Measurements from ENCODE around the gene CACHD1. TPM values are rescaled to one million over a fixed set of nuclear protein-coding genes. Genes with fewer than 3 reads are reported as not detected.
"Not testable (repeated sequence)": the region's sequence is repeated elsewhere in the genome, so short reads cannot be mapped to it uniquely, and the experiment has no call there.

CACHD1 gene
- total RNA-seq, 1 experiment from 2014 or later: 16.6 TPM

DNA sequence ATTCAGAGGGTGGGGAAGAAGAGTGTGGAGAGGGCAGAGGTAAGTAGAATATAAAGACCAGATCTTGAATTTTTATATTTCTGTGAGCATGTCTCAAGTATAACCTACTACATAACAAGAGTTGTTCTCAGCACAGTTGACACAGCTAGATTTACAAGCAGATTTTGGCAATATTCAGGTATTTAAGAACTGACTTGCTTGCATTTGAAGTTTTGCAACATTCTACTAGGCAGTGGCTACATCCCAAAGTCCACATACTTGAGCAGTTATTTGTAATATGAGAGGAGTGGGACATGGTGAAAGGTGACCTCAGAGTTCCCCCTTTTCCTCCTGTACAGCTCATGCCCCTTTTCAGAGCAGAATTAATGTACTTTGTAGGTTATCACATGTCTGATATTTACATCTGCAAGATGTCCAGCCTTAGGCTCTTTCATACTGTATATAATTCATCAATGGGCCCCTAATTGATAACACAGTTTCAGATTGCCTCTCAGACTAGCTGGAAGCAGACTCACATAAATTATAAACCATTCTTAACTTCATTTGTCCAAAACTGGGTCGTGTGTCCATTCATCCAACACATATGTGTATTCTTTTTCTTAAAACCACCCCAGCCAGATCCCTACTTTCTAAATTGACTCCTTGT, 138.2 kb downstream of the CACHD1 start:
- H3K9me3 Mint-ChIP-seq (ENCODE audit: unreplicated experiment): peaks cover 8% of the 10 kb centered on the region
- CTCF ChIA-PET: no interaction called here
- POLR2A ChIA-PET: interaction anchor here (0.5 kb wide), 1 partner anchor 51 kb away, joined by 3 read pairs; no protein-coding TSS in a partner anchor
- H3K27ac Mint-ChIP-seq (ENCODE audit: unreplicated experiment): no peak overlapping the region
- Histone ChIP-seq H3K4me1 (no peaks in the 10 kb centered on the region), H3K36me3 (ENCODE audit: control insufficient read depth, insufficient read depth, low read length) (no peaks in the 10 kb centered on the region), H3K27me3 (replicated peaks; ENCODE audit: control insufficient read depth, insufficient read depth, low read length) (no peaks in the 10 kb centered on the region), H3K9me3 (peaks cover 9% of the 10 kb centered on the region), H3K4me3 (ENCODE audit: low read depth, low read length) (no peak overlapping the region)
- no peaks in the 10 kb centered on the region for H3K27me3 Mint-ChIP-seq (ENCODE audit: insufficient read depth, unreplicated experiment)
- intact Hi-C loops (cut with micrococcal nuclease; ENCODE audit: unreplicated experiment): no loop called here
- H3K36me3 Mint-ChIP-seq (ENCODE audit: insufficient read depth, unreplicated experiment): peaks cover 19% of the 10 kb centered on the region
- BruUV-seq (replicated peaks): no TSS peak
- H3K4me3 Mint-ChIP-seq (ENCODE audit: unreplicated experiment): no peak overlapping the region
- no peak for TF ChIP-seq CTCF (IDR thresholded peaks at IDR 0.05; ENCODE audit: insufficient read depth in 1 of 2, low read depth in 1 of 2, low read length in 1 of 2, severe bottlenecking in 1 of 2, unreplicated experiment in 1 of 2)
- peak in 1 of 2 experiments; percentile 8 for DNase-seq
- H3K4me1 Mint-ChIP-seq (ENCODE audit: low read depth, unreplicated experiment): no peaks in the 10 kb centered on the region

DNA sequence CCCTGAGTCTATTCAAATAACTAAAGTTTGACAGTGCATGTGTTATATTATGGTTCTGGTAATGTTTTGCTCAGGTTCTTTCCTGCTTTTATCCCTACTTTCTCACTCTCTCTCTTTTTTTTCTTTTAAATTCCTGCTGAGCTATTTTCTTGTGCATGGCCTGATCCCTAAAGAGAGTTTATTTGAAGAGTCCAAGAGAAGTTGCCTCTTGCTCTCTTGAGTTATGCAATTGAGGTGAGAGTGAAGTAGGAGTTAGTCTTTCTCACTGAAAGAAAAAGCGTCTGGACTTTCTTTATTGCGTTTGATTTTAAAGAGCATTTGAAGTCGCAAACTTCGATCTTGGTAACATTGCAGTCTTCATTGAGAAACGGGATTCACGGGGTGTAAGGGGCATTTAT, 138.7 kb downstream of the CACHD1 start:
- no TSS peak for BruUV-seq (replicated peaks)
- peaks cover 8% of the 10 kb centered on the region for H3K9me3 Mint-ChIP-seq (ENCODE audit: unreplicated experiment)
- no peaks in the 10 kb centered on the region for H3K36me3 ChIP-seq (ENCODE audit: control insufficient read depth, insufficient read depth, low read length)

DNA sequence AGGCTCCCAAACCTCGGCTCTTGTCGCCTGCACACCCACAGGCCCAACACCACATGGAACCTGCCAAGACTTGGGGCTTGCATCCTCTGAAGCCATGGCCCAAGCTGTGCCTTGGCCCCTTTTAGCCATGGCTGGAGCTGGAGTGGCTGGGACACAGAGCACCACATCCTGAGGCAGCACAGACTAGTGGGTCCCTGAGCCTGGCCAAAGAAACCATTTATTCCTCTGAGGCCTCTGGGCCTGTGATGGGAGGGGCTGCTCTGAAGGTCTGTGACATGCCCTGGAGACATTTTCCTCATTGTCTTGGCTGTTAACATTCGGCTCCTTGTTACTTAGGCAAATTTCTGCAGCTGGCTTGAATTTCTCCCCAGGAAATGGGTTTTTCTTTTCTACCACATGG, 141.0 kb downstream of the CACHD1 start:
- H3K36me3 ChIP-seq (ENCODE audit: control insufficient read depth, insufficient read depth, low read length); H3K9me3 ChIP-seq; intact Hi-C loops (cut with micrococcal nuclease; ENCODE audit: unreplicated experiment); H3K4me1 ChIP-seq; H3K27me3 ChIP-seq (replicated peaks; ENCODE audit: control insufficient read depth, insufficient read depth, low read length); BruUV-seq (replicated peaks); H3K27ac Mint-ChIP-seq (ENCODE audit: unreplicated experiment); H3K9me3 Mint-ChIP-seq (ENCODE audit: unreplicated experiment); H3K27me3 Mint-ChIP-seq (ENCODE audit: insufficient read depth, unreplicated experiment); CTCF ChIA-PET; H3K4me3 ChIP-seq (ENCODE audit: low read depth, low read length); DNase-seq; H3K4me1 Mint-ChIP-seq (ENCODE audit: low read depth, unreplicated experiment); POLR2A ChIA-PET; H3K4me3 Mint-ChIP-seq (ENCODE audit: unreplicated experiment): not testable (repeated sequence)
- H3K36me3 Mint-ChIP-seq (ENCODE audit: insufficient read depth, unreplicated experiment): peaks cover 16% of the 10 kb centered on the region

More for the DNA sequence above, 138.7 kb downstream of the CACHD1 start:
- ChIA-PET POLR2A (no interaction called here), CTCF (no interaction called here)
- H3K4me1 ChIP-seq: no peaks in the 10 kb centered on the region
- Mint-ChIP-seq H3K4me1 (ENCODE audit: low read depth, unreplicated experiment) (no peaks in the 10 kb centered on the region), H3K27me3 (ENCODE audit: insufficient read depth, unreplicated experiment) (no peaks in the 10 kb centered on the region), H3K36me3 (ENCODE audit: insufficient read depth, unreplicated experiment) (peaks cover 15% of the 10 kb centered on the region), H3K4me3 (ENCODE audit: unreplicated experiment) (no peak overlapping the region), H3K27ac (ENCODE audit: unreplicated experiment) (no peak overlapping the region)
- H3K27me3 ChIP-seq (replicated peaks; ENCODE audit: control insufficient read depth, insufficient read depth, low read length): no peaks in the 10 kb centered on the region
- H3K4me3 ChIP-seq (ENCODE audit: low read depth, low read length): no peak overlapping the region
- peaks cover 9% of the 10 kb centered on the region for H3K9me3 ChIP-seq
- DNase-seq: no peak
- no peak for TF ChIP-seq CTCF (IDR thresholded peaks at IDR 0.05; ENCODE audit: insufficient read depth in 1 of 2, low read depth in 1 of 2, low read length in 1 of 2, severe bottlenecking in 1 of 2, unreplicated experiment in 1 of 2)
- intact Hi-C loops (cut with micrococcal nuclease; ENCODE audit: unreplicated experiment): no loop called here
